BE2C (cell line): Measurements from ENCODE around the gene RAI2. TPM values are rescaled to one million over a fixed set of nuclear protein-coding genes. Genes with fewer than 3 reads are reported as not detected.

Experiments used
- DNase-seq: peaks from one replicate; pipeline ENCODE4 v3.0.0-alpha.2; 2020
- H3K27me3 ChIP-seq: fragments of 250-450 bp; sonication (Bioruptor Pico); 2 replicates; pipeline ENCODE4 v1.5.1; 2020; ENCODE audit warnings: mild to moderate bottlenecking
- H3K36me3 ChIP-seq: fragments of 250-450 bp; sonication (Bioruptor Pico); 2 replicates; pipeline ENCODE4 v1.5.1; 2020; ENCODE audit warnings: mild to moderate bottlenecking
- H3K4me1 ChIP-seq: fragments of 250-450 bp; sonication (Bioruptor Pico); 2 replicates; pipeline ENCODE4 v1.5.1; 2020
- H3K4me3 ChIP-seq: 2 replicates; pipeline ENCODE4 v1.5.1; 2011; ENCODE audit warnings: low read depth, low read length
- H3K9me3 ChIP-seq: fragments of 250-450 bp; sonication (Bioruptor Pico); 2 replicates; pipeline ENCODE4 v1.5.1; 2020
- polyA plus RNA-seq: library from polyadenylated mRNA; unstranded; fragments of >200 nt; gene quantifications from one replicate; pipeline ENCODE4 v1.2.1, GENCODE V29; 2012; ENCODE audit warnings: low read depth, missing spikeins; ENCODE audit not compliant: insufficient read length, insufficient read depth
- TF ChIP-seq, protein P1 (sequence below): IDR thresholded peaks from 2 replicates; pipeline ENCODE4 v1.5.1; 2012; ENCODE audit warnings: mild to moderate bottlenecking, low read depth, low read length

Gene RAI2
- polyA plus RNA-seq, result 0.36 TPM

DNA sequence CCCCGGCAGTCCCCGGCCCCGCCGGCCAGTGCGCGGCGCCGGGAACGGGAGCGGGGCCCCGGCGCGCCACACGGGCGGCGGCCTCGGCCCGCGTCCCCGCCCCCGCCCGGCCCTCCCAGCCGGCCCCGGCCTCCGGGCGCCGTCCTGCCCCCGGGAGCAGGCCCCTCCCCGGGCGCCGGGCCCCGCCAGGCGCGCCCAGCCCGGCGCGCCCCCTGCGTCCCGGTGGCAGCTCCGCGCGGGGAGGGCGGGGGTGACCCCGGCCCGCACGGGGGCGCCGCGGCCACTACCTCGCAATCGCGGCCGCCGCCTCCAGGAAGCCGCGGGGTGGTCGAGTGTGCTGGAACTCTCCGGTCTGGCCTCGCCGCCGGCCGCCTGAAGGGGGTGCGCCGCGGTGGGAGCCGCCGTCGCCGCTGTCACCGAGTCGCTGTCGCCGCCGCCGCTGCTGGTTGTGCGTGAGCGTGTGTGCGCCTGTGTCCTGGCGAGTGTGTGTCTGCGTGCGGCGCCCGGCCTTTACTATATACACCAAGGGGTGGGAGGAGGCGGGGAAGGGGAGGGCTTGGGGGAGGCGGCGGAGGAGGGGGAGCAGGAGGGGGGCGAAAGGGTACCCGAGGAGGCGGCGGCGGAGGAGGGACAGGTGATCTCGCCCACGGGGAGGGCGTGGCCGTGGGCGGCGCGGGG lies at the start of gene RAI2:
Gene RAI2, minus strand, starts transcription at position 488 of the 678 bp plus-strand sequence. CDS start 59,288 bp downstream, outside the sequence.
- H3K4me3 ChIP-seq, result no peak within 1 kb of the TSS; the same call in 1 of the 2 replicates
- TF ChIP-seq, protein P1, sequence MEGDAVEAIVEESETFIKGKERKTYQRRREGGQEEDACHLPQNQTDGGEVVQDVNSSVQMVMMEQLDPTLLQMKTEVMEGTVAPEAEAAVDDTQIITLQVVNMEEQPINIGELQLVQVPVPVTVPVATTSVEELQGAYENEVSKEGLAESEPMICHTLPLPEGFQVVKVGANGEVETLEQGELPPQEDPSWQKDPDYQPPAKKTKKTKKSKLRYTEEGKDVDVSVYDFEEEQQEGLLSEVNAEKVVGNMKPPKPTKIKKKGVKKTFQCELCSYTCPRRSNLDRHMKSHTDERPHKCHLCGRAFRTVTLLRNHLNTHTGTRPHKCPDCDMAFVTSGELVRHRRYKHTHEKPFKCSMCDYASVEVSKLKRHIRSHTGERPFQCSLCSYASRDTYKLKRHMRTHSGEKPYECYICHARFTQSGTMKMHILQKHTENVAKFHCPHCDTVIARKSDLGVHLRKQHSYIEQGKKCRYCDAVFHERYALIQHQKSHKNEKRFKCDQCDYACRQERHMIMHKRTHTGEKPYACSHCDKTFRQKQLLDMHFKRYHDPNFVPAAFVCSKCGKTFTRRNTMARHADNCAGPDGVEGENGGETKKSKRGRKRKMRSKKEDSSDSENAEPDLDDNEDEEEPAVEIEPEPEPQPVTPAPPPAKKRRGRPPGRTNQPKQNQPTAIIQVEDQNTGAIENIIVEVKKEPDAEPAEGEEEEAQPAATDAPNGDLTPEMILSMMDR, result no peak
- H3K36me3 ChIP-seq, result no peaks in the 10 kb centered on the region
- peaks cover 31% of the 10 kb centered on the region for H3K27me3 ChIP-seq
- H3K9me3 ChIP-seq, result no peaks in the 10 kb centered on the region
- H3K4me1 ChIP-seq, result no peaks in the 10 kb centered on the region
- DNase-seq, result peak; percentile 38

DNA sequence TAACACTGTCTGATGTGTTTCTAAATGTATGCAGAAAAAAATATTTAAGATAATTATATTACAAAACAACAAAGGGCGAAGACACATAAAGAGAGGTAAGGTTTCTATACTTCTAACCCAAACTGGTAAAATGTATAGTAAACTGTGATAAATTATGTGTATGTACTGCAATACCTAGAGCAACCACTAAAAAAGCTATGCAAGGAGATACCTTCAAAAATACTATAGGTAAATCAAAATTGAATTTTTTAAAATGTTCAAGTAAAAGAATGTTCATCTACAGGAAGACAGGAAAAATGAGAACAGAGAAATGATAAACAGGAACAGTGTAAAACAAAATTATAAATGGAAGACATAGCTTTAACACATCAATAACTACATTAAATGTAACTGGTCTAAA lies 27.3 kb upstream of the RAI2 start:
- Histone ChIP-seq H3K36me3 (no peaks in the 10 kb centered on the region), H3K4me1 (no peaks in the 10 kb centered on the region), H3K9me3 (no peaks in the 10 kb centered on the region), H3K4me3 (no peak overlapping the region), H3K27me3 (no peaks in the 10 kb centered on the region)
- DNase-seq, result no peak
- TF ChIP-seq, protein P1, result no peak

DNA sequence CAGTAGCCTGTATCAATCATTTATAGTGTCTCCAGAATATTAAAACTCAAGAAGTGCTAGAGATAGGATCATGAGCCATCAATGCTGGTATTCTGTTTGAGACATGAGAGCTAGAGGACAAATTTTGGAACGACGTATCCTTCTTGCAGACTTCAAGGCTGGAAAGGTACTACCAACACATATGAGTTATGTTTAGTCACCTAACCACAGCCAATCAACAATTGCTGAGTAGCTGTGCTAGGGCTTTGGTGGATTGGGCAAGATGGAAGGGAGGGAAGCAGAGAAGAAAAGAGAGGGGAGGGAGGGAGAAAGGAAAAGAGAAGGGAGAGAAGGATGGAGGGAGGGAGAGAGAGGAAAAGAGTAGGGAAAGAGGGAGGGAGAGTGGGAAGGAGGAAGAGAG lies 21.6 kb upstream of the RAI2 start:
- no peaks in the 10 kb centered on the region for H3K9me3 ChIP-seq
- H3K4me3 ChIP-seq, result no peak overlapping the region
- no peaks in the 10 kb centered on the region for H3K27me3 ChIP-seq
- H3K4me1 ChIP-seq, result no peaks in the 10 kb centered on the region
- TF ChIP-seq, protein P1, result no peak
- DNase-seq, result no peak
- H3K36me3 ChIP-seq, result no peaks in the 10 kb centered on the region

DNA sequence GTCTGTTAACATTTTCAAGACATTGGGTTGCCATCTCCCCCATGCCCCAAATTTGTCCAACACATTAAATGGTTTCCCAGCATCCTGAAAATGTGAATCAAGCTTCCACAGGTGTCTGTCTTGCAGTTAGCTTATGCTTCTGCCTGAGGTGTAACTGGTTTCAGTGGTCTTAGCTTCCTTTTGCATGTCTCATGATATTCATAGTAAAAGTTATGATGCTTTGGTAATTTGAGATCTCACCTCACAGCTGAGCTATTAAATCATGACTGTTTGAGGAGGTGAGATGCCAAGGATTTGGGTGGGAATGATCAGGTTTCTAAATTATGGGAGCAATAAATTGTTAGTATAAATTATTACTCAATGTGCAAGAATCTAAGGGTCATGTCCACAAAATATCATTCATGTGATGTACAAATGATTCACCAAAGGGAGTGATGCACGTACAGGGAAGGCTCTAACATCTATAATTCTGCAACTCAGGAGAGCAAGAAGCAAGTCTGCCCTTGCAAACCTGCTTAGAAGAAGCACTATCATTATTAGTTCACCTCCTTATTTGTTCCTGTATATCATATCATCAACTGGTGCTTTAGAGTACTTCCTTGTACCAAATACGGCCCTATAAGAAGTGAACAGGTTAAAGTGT lies 17.1 kb upstream of the RAI2 start:
- H3K9me3 ChIP-seq, result no peaks in the 10 kb centered on the region
- no peaks in the 10 kb centered on the region for H3K4me1 ChIP-seq
- no peak overlapping the region for H3K4me3 ChIP-seq
- TF ChIP-seq, protein P1, result no peak
- H3K36me3 ChIP-seq, result no peaks in the 10 kb centered on the region
- no peaks in the 10 kb centered on the region for H3K27me3 ChIP-seq
- no peak for DNase-seq

DNA sequence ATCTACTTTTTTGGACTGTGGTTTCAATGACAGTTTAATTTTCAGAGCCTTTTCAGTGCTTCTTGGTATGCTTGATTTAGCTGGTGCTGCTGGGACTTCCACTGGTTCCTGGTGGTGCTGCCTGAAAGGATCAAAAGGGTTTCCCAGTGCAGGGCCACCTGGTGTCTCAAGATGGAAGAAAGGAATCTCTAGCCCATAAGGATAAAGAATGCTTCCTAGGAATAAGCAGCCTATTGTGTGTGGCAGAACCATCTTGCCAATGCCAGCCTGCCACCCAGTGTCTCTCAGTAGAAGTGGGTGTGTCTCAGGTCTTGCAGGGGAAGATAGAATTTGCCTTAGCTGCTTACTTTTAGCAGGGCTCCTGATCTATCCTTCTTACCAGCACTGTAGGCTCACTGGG lies 15.0 kb upstream of the RAI2 start:
- no peaks in the 10 kb centered on the region for H3K36me3 ChIP-seq
- H3K4me1 ChIP-seq, result no peaks in the 10 kb centered on the region
- no peaks in the 10 kb centered on the region for H3K27me3 ChIP-seq

More for the DNA sequence above, 15.0 kb upstream of the RAI2 start:
- TF ChIP-seq, protein P1, result no peak
- H3K9me3 ChIP-seq, result no peaks in the 10 kb centered on the region
- DNase-seq, result no peak
- H3K4me3 ChIP-seq, result no peak overlapping the region
